Aorta (tissue), 5 donors: ENCODE measurements around the gene CRYBB3. TPM values are rescaled to one million over a fixed set of nuclear protein-coding genes. Genes with fewer than 3 reads are reported as not detected.
"Not testable (repeated sequence)": the region's sequence is repeated elsewhere in the genome, so short reads cannot be mapped to it uniquely, and the experiment has no call there.

ENCODE experiments used
- ATAC-seq: fragments of 200-7000 bp; cut with Tn5 transposase; one replicate; pipeline ENCODE4 v1.9.1; 2022; ENCODE audit warnings: moderate library complexity; ENCODE audit not compliant: low FRiP score
- DNase-seq, 2 donors: peaks; one replicate each; pipeline ENCODE4 v3.0.0-alpha.2; 2020
- H3K27ac ChIP-seq, 2 donors: one replicate each; pipeline ENCODE4 v1.5.1; 2013; ENCODE audit warnings: low read length in 2 of 2, mild to moderate bottlenecking in 2 of 2, moderate library complexity in 2 of 2, control low read depth in 1 of 2, inconsistent platforms in 1 of 2, low read depth in 1 of 2
- H3K27me3 ChIP-seq, 2 donors: one replicate each; pipeline ENCODE4 v1.6.1; 2013; ENCODE audit warnings: control low read depth in 1 of 2, low read length in 1 of 2, mild to moderate bottlenecking in 1 of 2, moderate library complexity in 1 of 2; ENCODE audit not compliant: insufficient read depth in 2 of 2, control insufficient read depth in 1 of 2
- H3K36me3 ChIP-seq, 2 donors: one replicate each; pipeline ENCODE4 v1.6.1; 2013; ENCODE audit warnings: control low read depth in 1 of 2, low read length in 1 of 2, mild to moderate bottlenecking in 1 of 2; ENCODE audit not compliant: insufficient read depth in 2 of 2, control insufficient read depth in 1 of 2
- H3K4me1 ChIP-seq, 2 donors: one replicate each; pipeline ENCODE4 v1.6.1; 2013; ENCODE audit warnings: low read length in 2 of 2, control low read depth in 1 of 2, mild to moderate bottlenecking in 1 of 2, moderate library complexity in 1 of 2; ENCODE audit not compliant: insufficient read depth in 2 of 2, control insufficient read depth in 1 of 2
- H3K4me3 ChIP-seq, 2 donors: one replicate each; pipeline ENCODE4 v1.5.1; 2013; ENCODE audit warnings: low read length in 2 of 2, control low read depth in 1 of 2, mild to moderate bottlenecking in 1 of 2
- H3K9me3 ChIP-seq: one replicate; pipeline ENCODE4 v1.6.1; 2013; ENCODE audit warnings: mild to moderate bottlenecking, low read length; ENCODE audit not compliant: control insufficient read depth
- WGBS, 2 donors: extraction: QIAGEN DNeasy Blood & Tissue Kit; methylation state at CpG; one replicate each; pipeline ENCODE4 v1.1.7; 2013; 5-methylcytosine and 5-hydroxymethylcytosine counted together
- intact Hi-C, 2 donors: fragments of 100-400 bp; cut with DNase I; formaldehyde crosslinking; loops; one replicate each; pipeline versions ENCODE4 v1.14.2 to v1.15.0; 2022
- polyA plus RNA-seq, 2 donors: library from polyadenylated mRNA; stranded (reverse); fragments of 200-250 nt; gene quantifications; one replicate each; pipeline ENCODE4 v1.2.3, GENCODE V29; 2013
- total RNA-seq, 2 donors: library from RNA; stranded (reverse); fragmentation: NEBNext Ultra II Directional; extraction: Animal tissue kit (Norgen Biotek cat#: 25700); gene quantifications; one replicate each; pipeline ENCODE4 v1.2.1, GENCODE V29; 2021
- donor health status: healthy with polysubstance abuse.
- donor health status: Bipolar disorder and iron deficiency.
- donor health status: DM: no; HTN: no; CAD: no.
- donor health status: DM: no; HTN: no; CAD: no.
- donor health status: DM: yes; HTN: yes; CAD: no.

Gene CRYBB3
- total and polyA plus RNA-seq, 4 donors: 0.84 to 3.2 (median 0.97) TPM; not detected in 1

DNA sequence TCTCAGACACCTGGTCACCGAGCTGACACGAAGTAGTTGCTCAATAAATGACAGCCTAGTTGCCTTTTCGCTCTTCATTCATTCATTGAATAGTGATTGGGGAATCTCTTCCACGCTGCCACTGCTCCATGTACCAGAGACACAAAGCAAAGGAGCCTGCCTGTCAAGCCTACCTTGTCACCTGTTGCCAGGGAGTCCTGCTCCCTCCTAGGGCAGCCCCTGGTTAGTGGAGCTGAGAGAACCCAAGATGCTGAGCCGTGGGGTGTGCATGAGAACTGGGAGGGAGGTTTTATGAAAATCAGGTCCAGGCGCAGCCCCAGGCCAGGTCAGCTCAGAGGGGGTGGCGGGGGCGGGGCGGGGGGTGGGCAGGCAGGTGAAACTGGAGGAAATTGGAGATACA lies 38.4 kb downstream of the CRYBB3 start:
- H3K4me1 ChIP-seq, H3K27ac ChIP-seq, H3K4me3 ChIP-seq, H3K27me3 ChIP-seq, H3K36me3 ChIP-seq, DNase-seq, ATAC-seq, H3K9me3 ChIP-seq, intact Hi-C loops: not testable (repeated sequence)
- WGBS, 2 donors: 67 to 75% methylated on average over 9 of the region's 9 CpGs

GRCh38 chr22:25255169-25255568 lies 55.5 kb downstream of the CRYBB3 start:
- H3K9me3 ChIP-seq, H3K27ac ChIP-seq, H3K4me3 ChIP-seq, H3K36me3 ChIP-seq, intact Hi-C loops, H3K4me1 ChIP-seq, H3K27me3 ChIP-seq, ATAC-seq, DNase-seq: not testable (repeated sequence)
- 76 to 77% methylated on average over 1 of the region's 1 CpG for WGBS, 2 donors

Other genes with a start within 250 kb of the CRYBB3 start
- 10 to 100 TPM; 57.0 to 93.3 TPM for gene KIAA1671, start 247.1 kb upstream of the CRYBB3 start, total RNA-seq
- gene KIAA1671, start 247.1 kb upstream of the CRYBB3 start, polyA plus RNA-seq: 10 to 100 TPM; 11.5 to 15.4 TPM
- gene CRYBB2, start 19.8 kb downstream of the CRYBB3 start, total RNA-seq: under 1 TPM in 1 of 2 donors, not detected in 1; 0.45 TPM
- gene CRYBB2, start 19.8 kb downstream of the CRYBB3 start, polyA plus RNA-seq: 1 to 10 TPM in 1 of 2 donors, not detected in 1; 2.8 TPM